Thyroid gland (tissue), 4 donors: ENCODE results near the gene LYRM1. TPM values are rescaled to one million over a fixed set of nuclear protein-coding genes. Genes with fewer than 3 reads are reported as not detected.

Experiments
- DNase-seq, 2 donors: peaks; one replicate each; pipeline ENCODE4 v3.0.0-alpha.2; 2019
- H3K27ac ChIP-seq, 3 donors: fragments of 200-600 bp; sonication (generic); 1 replicate in 2 of 3; 2 replicates in 1 of 3; pipeline ENCODE4 v1.5.1; 2016 to 2019; ENCODE audit warnings: mild to moderate bottlenecking in 1 of 3, moderate library complexity in 1 of 3
- H3K27me3 ChIP-seq: fragments of 200-600 bp; sonication (generic); one replicate; pipeline ENCODE4 v1.5.1; 2019
- H3K36me3 ChIP-seq, 2 donors: fragments of 200-600 bp; sonication (generic); one replicate each; pipeline ENCODE4 v1.5.1; 2016 to 2019
- H3K4me1 ChIP-seq, 2 donors: fragments of 200-600 bp; sonication (generic); one replicate each; pipeline ENCODE4 v1.5.1; 2017 to 2019
- H3K4me3 ChIP-seq, 3 donors: fragments of 200-600 bp; sonication (generic); replicated peaks in 1 of 3; 1 replicate in 2 of 3; 2 replicates in 1 of 3; pipeline ENCODE4 v1.5.1; 2016; ENCODE audit warnings: mild to moderate bottlenecking in 1 of 3
- H3K9me3 ChIP-seq: fragments of 200-600 bp; sonication (generic); one replicate; pipeline ENCODE4 v1.5.1; 2017
- CTCF ChIP-seq, 6 experiments: fragments of 200-600 bp in 3 of 6; fragments of 450-650 bp in 3 of 6; sonication (generic) in 3 of 6; IDR thresholded peaks; one replicate each; pipeline ENCODE4 v1.5.1; 2016 to 2019; ENCODE audit warnings: antibody characterized with exemption in 6 of 6, mild to moderate bottlenecking in 2 of 6, inconsistent platforms in 1 of 6, moderate library complexity in 1 of 6
- POLR2A ChIP-seq, 2 donors: fragments of 450-650 bp; IDR thresholded peaks; one replicate each; pipeline ENCODE4 v1.6.1; 2017; ENCODE audit warnings: antibody characterized with exemption in 2 of 2, mild to moderate bottlenecking in 2 of 2, moderate library complexity in 1 of 2
- WGBS, 2 donors: methylation state at CpG; one replicate each; pipeline ENCODE4 v1.1.5; 2017; 5-methylcytosine and 5-hydroxymethylcytosine counted together
- intact Hi-C: fragments of 100-400 bp; cut with DNase I; formaldehyde crosslinking; loops from one replicate; pipeline ENCODE4 v1.15.1; 2023
- total RNA-seq, 4 donors: library from RNA; depleted of rRNA; stranded (reverse); fragments of >200 nt; gene quantifications; one replicate each; pipeline ENCODE4 v1.2.3, GENCODE V29; 2016

The LYRM1 gene
- total RNA-seq, 4 donors from 2014 or later: 32.8 to 43.7 (median 41.0) TPM

GRCh38 chr16:20866145-20866772 is 34.3 kb upstream of the LYRM1 start:
- DNase-seq: no peak
- TF ChIP-seq CTCF (IDR thresholded peaks at IDR 0.05) (no peak), POLR2A (IDR thresholded peaks at IDR 0.05) (no peak)
- Histone ChIP-seq H3K36me3 (peaks cover 0 to 3% of the 10 kb centered on the region in 2 donors), H3K27ac (peak overlapping the region in 2 of 3 donors; percentile 12 to 18), H3K4me3 (no peak overlapping the region), H3K4me1 (peaks cover 20 to 45% of the 10 kb centered on the region in 2 donors), H3K9me3 (no peaks in the 10 kb centered on the region), H3K27me3 (no peaks in the 10 kb centered on the region)
- 83 to 88% methylated on average over 6 of the region's 6 CpGs for WGBS, 2 donors
- intact Hi-C loops: no loop called here

- no peaks in the 10 kb centered on the region for H3K27me3 ChIP-seq
- intact Hi-C loops: no loop called here
These were observed 33.8 kb upstream of the LYRM1 start for GRCh38 chr16:20866801-20867200.

GRCh38 chr16:20867585-20867984 is 33.0 kb upstream of the LYRM1 start:
- TF ChIP-seq CTCF (IDR thresholded peaks at IDR 0.05) (no peak), POLR2A (IDR thresholded peaks at IDR 0.05) (no peak)
- 80 to 92% methylated on average over 2 of the region's 2 CpGs for WGBS, 2 donors
- DNase-seq: no peak
- no peaks in the 10 kb centered on the region for H3K27me3 ChIP-seq
- H3K27ac ChIP-seq: no peak overlapping the region
- H3K4me3 ChIP-seq: no peak overlapping the region
- no peaks in the 10 kb centered on the region for H3K9me3 ChIP-seq
- H3K4me1 ChIP-seq: peaks cover 24 to 50% of the 10 kb centered on the region in 2 donors
- intact Hi-C loops: no loop called here
- no peaks in the 10 kb centered on the region for H3K36me3 ChIP-seq

More at GRCh38 chr16:20866801-20867200, 33.8 kb upstream of the LYRM1 start:
- Histone ChIP-seq H3K4me3 (no peak overlapping the region), H3K9me3 (no peaks in the 10 kb centered on the region), H3K4me1 (peaks cover 24 to 50% of the 10 kb centered on the region in 2 donors), H3K27ac (no peak overlapping the region), H3K36me3 (peaks cover 0 to 3% of the 10 kb centered on the region in 2 donors)
- DNase-seq: no peak
- no peak for TF ChIP-seq POLR2A (IDR thresholded peaks at IDR 0.05)
- TF ChIP-seq CTCF (IDR thresholded peaks at IDR 0.05): no peak
- 72 to 85% methylated on average over 3 of the region's 3 CpGs for WGBS, 2 donors

GRCh38 chr16:20868890-20869289 is 31.7 kb upstream of the LYRM1 start:
- H3K36me3 ChIP-seq: no peaks in the 10 kb centered on the region
- 0 to 9% methylated on average over 3 of the region's 3 CpGs for WGBS, 2 donors
- TF ChIP-seq POLR2A (IDR thresholded peaks at IDR 0.05): no peak
- TF ChIP-seq CTCF (IDR thresholded peaks at IDR 0.05): no peak
- peak; percentile 80 to 87 for DNase-seq
- H3K4me1 ChIP-seq: peaks cover 24 to 50% of the 10 kb centered on the region in 2 donors
- H3K27ac ChIP-seq: peak overlapping the region in 2 of 3 donors; percentile 23 to 29
- intact Hi-C loops: no loop called here
- H3K9me3 ChIP-seq: no peaks in the 10 kb centered on the region
- H3K4me3 ChIP-seq: no peak overlapping the region
- H3K27me3 ChIP-seq: no peaks in the 10 kb centered on the region

- intact Hi-C loops: no loop called here
- WGBS, 2 donors: 76 to 79% methylated on average over 2 of the region's 2 CpGs
- Histone ChIP-seq H3K27me3 (no peaks in the 10 kb centered on the region), H3K4me3 (no peak overlapping the region), H3K36me3 (no peaks in the 10 kb centered on the region), H3K4me1 (peaks cover 24 to 55% of the 10 kb centered on the region in 2 donors), H3K27ac (peak overlapping the region in 2 of 3 donors; percentile 13 to 52), H3K9me3 (no peaks in the 10 kb centered on the region)
- DNase-seq: no peak
- TF ChIP-seq POLR2A (IDR thresholded peaks at IDR 0.05) (no peak), CTCF (IDR thresholded peaks at IDR 0.05) (no peak)
These were observed 30.3 kb upstream of the LYRM1 start for GRCh38 chr16:20870122-20870820.
